HUES48 (cell line): ENCODE measurements around the gene FALEC.

ENCODE experiments used
- H3K27ac ChIP-seq: one replicate; pipeline ENCODE4 v1.7.0; 2013; ENCODE audit warnings: low read depth, low read length, inconsistent platforms
- H3K27me3 ChIP-seq: 2 replicates; pipeline ENCODE4 v1.6.1; 2013; ENCODE audit warnings: mild to moderate bottlenecking, low read length; ENCODE audit not compliant: control insufficient read depth, insufficient read depth
- H3K36me3 ChIP-seq: 2 replicates; pipeline ENCODE4 v1.6.1; 2013; ENCODE audit warnings: low read length; ENCODE audit not compliant: control insufficient read depth, insufficient read depth
- H3K4me1 ChIP-seq: 2 replicates; pipeline ENCODE4 v1.6.1; 2013; ENCODE audit warnings: mild to moderate bottlenecking, low read length; ENCODE audit not compliant: control insufficient read depth, insufficient read depth
- H3K4me3 ChIP-seq: 2 replicates; pipeline ENCODE4 v1.5.1; 2013; ENCODE audit warnings: mild to moderate bottlenecking, low read depth, low read length
- H3K9ac ChIP-seq: 2 replicates; pipeline ENCODE4 v1.6.1; 2013; ENCODE audit warnings: mild to moderate bottlenecking, low read depth, low read length, moderate library complexity
- H3K9me3 ChIP-seq: 2 replicates; pipeline ENCODE4 v1.6.1; 2013; ENCODE audit warnings: low read length; ENCODE audit not compliant: control insufficient read depth, insufficient read depth

Gene FALEC

GRCh38 chr1:150484431-150484830 is 31.1 kb upstream of the FALEC start:
- H3K27ac ChIP-seq, result no peak overlapping the region
- no peaks in the 10 kb centered on the region for H3K9me3 ChIP-seq
- H3K36me3 ChIP-seq, result peaks cover 9% of the 10 kb centered on the region

GRCh38 chr1:150484861-150485260 is 30.7 kb upstream of the FALEC start:
- H3K9me3 ChIP-seq, result no peaks in the 10 kb centered on the region
- H3K27ac ChIP-seq, result no peak overlapping the region
- no peak overlapping the region for H3K4me3 ChIP-seq
- no peak overlapping the region for H3K9ac ChIP-seq
- peaks cover 4% of the 10 kb centered on the region; the same call in 1 of the 2 replicates for H3K4me1 ChIP-seq
- peaks cover 13% of the 10 kb centered on the region for H3K36me3 ChIP-seq
- no peaks in the 10 kb centered on the region; the same call in 1 of the 2 replicates for H3K27me3 ChIP-seq

More at GRCh38 chr1:150484431-150484830, 31.1 kb upstream of the FALEC start:
- Histone ChIP-seq H3K4me1 (peaks cover 4% of the 10 kb centered on the region; the same call in 1 of the 2 replicates), H3K9ac (no peak overlapping the region), H3K27me3 (no peaks in the 10 kb centered on the region; the same call in 1 of the 2 replicates), H3K4me3 (no peak overlapping the region)

- no peaks in the 10 kb centered on the region for H3K9me3 ChIP-seq
Observed at GRCh38 chr1:150486966-150487762, 28.4 kb upstream of the FALEC start, which contains the start of gene TARS2. TSS of gene TARS2 (plus strand) at chr1:150487419. CDS start at chr1:150487451, 32 bp downstream.

GRCh38 chr1:150487763-150488115 is 27.8 kb upstream of the FALEC start:
- H3K36me3 ChIP-seq, result peaks cover 38% of the 10 kb centered on the region
- H3K27ac ChIP-seq, result no peak overlapping the region
- no peaks in the 10 kb centered on the region for H3K9me3 ChIP-seq
- H3K4me1 ChIP-seq, result peaks cover 4% of the 10 kb centered on the region; the same call in 1 of the 2 replicates
- H3K27me3 ChIP-seq, result no peaks in the 10 kb centered on the region
- H3K9ac ChIP-seq, result peak overlapping the region; percentile 80
- peak overlapping the region; percentile 87 for H3K4me3 ChIP-seq

More at GRCh38 chr1:150486966-150487762, 28.4 kb upstream of the FALEC start, which contains the start of gene TARS2:
- Histone ChIP-seq H3K36me3 (peaks cover 32% of the 10 kb centered on the region), H3K4me1 (peaks cover 4% of the 10 kb centered on the region; the same call in 1 of the 2 replicates), H3K27ac (peak within 1 kb of the TSS; percentile 77), H3K4me3 (peak within 1 kb of the TSS; percentile 87), H3K27me3 (no peaks in the 10 kb centered on the region), H3K9ac (peak within 1 kb of the TSS; percentile 80)

- no peak overlapping the region for H3K9ac ChIP-seq
- H3K36me3 ChIP-seq, result peaks cover 73% of the 10 kb centered on the region
- no peak overlapping the region for H3K4me3 ChIP-seq
Observed at GRCh38 chr1:150493175-150493574, 22.4 kb upstream of the FALEC start.

GRCh38 chr1:150498342-150498741 is 17.2 kb upstream of the FALEC start:
- Histone ChIP-seq H3K4me1 (no peaks in the 10 kb centered on the region), H3K27me3 (no peaks in the 10 kb centered on the region), H3K9me3 (no peaks in the 10 kb centered on the region), H3K36me3 (peaks cover 68% of the 10 kb centered on the region), H3K27ac (no peak overlapping the region), H3K9ac (no peak overlapping the region), H3K4me3 (no peak overlapping the region)

More at GRCh38 chr1:150493175-150493574, 22.4 kb upstream of the FALEC start:
- Histone ChIP-seq H3K4me1 (peaks cover 1% of the 10 kb centered on the region; the same call in 1 of the 2 replicates), H3K9me3 (no peaks in the 10 kb centered on the region), H3K27ac (no peak overlapping the region), H3K27me3 (no peaks in the 10 kb centered on the region)

GRCh38 chr1:150505431-150505830 is 10.1 kb upstream of the FALEC start:
- Histone ChIP-seq H3K9ac (no peak overlapping the region), H3K36me3 (peaks cover 52% of the 10 kb centered on the region), H3K9me3 (no peaks in the 10 kb centered on the region), H3K4me3 (no peak overlapping the region), H3K27ac (no peak overlapping the region), H3K27me3 (no peaks in the 10 kb centered on the region), H3K4me1 (no peaks in the 10 kb centered on the region)

- H3K9ac ChIP-seq, result no peak within 1 kb of the TSS
- H3K4me1 ChIP-seq, result no peaks in the 10 kb centered on the region
- H3K36me3 ChIP-seq, result peaks cover 38% of the 10 kb centered on the region
- no peak within 1 kb of the TSS for H3K4me3 ChIP-seq
- H3K9me3 ChIP-seq, result no peaks in the 10 kb centered on the region
- H3K27me3 ChIP-seq, result no peaks in the 10 kb centered on the region
- H3K27ac ChIP-seq, result peak within 1 kb of the TSS; percentile 37
Observed at GRCh38 chr1:150507912-150508864, 7.4 kb upstream of the FALEC start, which contains the start of gene ECM1. TSS of gene ECM1 (plus strand) at chr1:150508109. CDS start at chr1:150508210, 101 bp downstream.

GRCh38 chr1:150508982-150509381 is 6.6 kb upstream of the FALEC start:
- Histone ChIP-seq H3K36me3 (peaks cover 33% of the 10 kb centered on the region), H3K27ac (no peak overlapping the region), H3K4me3 (no peak overlapping the region)

GRCh38 chr1:150511551-150511950 is 4.0 kb upstream of the FALEC start:
- Histone ChIP-seq H3K27ac (no peak overlapping the region), H3K9ac (no peak overlapping the region), H3K27me3 (no peaks in the 10 kb centered on the region), H3K4me1 (0 out of 2 replicates have a peak, but pooled peaks cover 3% of the 10 kb centered on the region), H3K4me3 (no peak overlapping the region), H3K36me3 (peaks cover 8% of the 10 kb centered on the region), H3K9me3 (no peaks in the 10 kb centered on the region)

More at GRCh38 chr1:150508982-150509381, 6.6 kb upstream of the FALEC start:
- H3K27me3 ChIP-seq, result no peaks in the 10 kb centered on the region
- no peak overlapping the region for H3K9ac ChIP-seq
- H3K9me3 ChIP-seq, result no peaks in the 10 kb centered on the region
- H3K4me1 ChIP-seq, result no peaks in the 10 kb centered on the region
